ENCODE data around the gene SLC43A3.

Gene SLC43A3

GRCh38 chr11:57360991-57361390 is 65.9 kb downstream of the SLC43A3 start:
- H3K9me3 ChIP-seq = no peaks in the 10 kb centered on the region
- H3K4me1 ChIP-seq (ENCODE audit: control insufficient read depth in 1 of 2, insufficient read depth in 1 of 2, low read depth in 1 of 2, low read length in 1 of 2) = peaks cover 0 to 3% of the 10 kb centered on the region in 2 experiments
- no peak overlapping the region for H3K4me3 ChIP-seq (ENCODE audit: low read depth in 1 of 2, low read length in 1 of 2)
- no peaks in the 10 kb centered on the region for H3K36me3 ChIP-seq
- no peak for TF ChIP-seq CTCF (IDR thresholded peaks at IDR 0.05)
- no peaks in the 10 kb centered on the region for H3K27me3 ChIP-seq
- no peak overlapping the region for H3K27ac ChIP-seq

GRCh38 chr11:57359896-57360690 is 66.8 kb downstream of the SLC43A3 start:
- no peaks in the 10 kb centered on the region for H3K9me3 ChIP-seq

GRCh38 chr11:57359396-57359795 is 67.5 kb downstream of the SLC43A3 start:
- no peak for TF ChIP-seq CTCF (IDR thresholded peaks at IDR 0.05)
- H3K9me3 ChIP-seq = no peaks in the 10 kb centered on the region
- no peak overlapping the region for H3K27ac ChIP-seq
- H3K4me3 ChIP-seq (ENCODE audit: low read depth in 1 of 2, low read length in 1 of 2) = no peak overlapping the region
- peaks cover 0 to 6% of the 10 kb centered on the region in 2 experiments for H3K4me1 ChIP-seq (ENCODE audit: control insufficient read depth in 1 of 2, insufficient read depth in 1 of 2, low read depth in 1 of 2, low read length in 1 of 2)
- no peaks in the 10 kb centered on the region for H3K36me3 ChIP-seq
- H3K27me3 ChIP-seq = no peaks in the 10 kb centered on the region

More at GRCh38 chr11:57359896-57360690, 66.8 kb downstream of the SLC43A3 start:
- Histone ChIP-seq H3K27ac (no peak overlapping the region), H3K4me3 (ENCODE audit: low read depth in 1 of 2, low read length in 1 of 2) (no peak overlapping the region), H3K27me3 (no peaks in the 10 kb centered on the region), H3K36me3 (no peaks in the 10 kb centered on the region), H3K4me1 (ENCODE audit: control insufficient read depth in 1 of 2, insufficient read depth in 1 of 2, low read depth in 1 of 2, low read length in 1 of 2) (peaks cover 0 to 6% of the 10 kb centered on the region in 2 experiments)
- TF ChIP-seq CTCF (IDR thresholded peaks at IDR 0.05) = no peak

GRCh38 chr11:57358991-57359390 is 67.9 kb downstream of the SLC43A3 start:
- no peak for TF ChIP-seq CTCF (IDR thresholded peaks at IDR 0.05)

GRCh38 chr11:57358543-57358961 is 68.4 kb downstream of the SLC43A3 start:
- peaks cover 0 to 6% of the 10 kb centered on the region in 2 experiments for H3K4me1 ChIP-seq (ENCODE audit: control insufficient read depth in 1 of 2, insufficient read depth in 1 of 2, low read depth in 1 of 2, low read length in 1 of 2)
- TF ChIP-seq CTCF (IDR thresholded peaks at IDR 0.05) = no peak

More at GRCh38 chr11:57358991-57359390, 67.9 kb downstream of the SLC43A3 start:
- H3K36me3 ChIP-seq = no peaks in the 10 kb centered on the region
- H3K4me1 ChIP-seq (ENCODE audit: control insufficient read depth in 1 of 2, insufficient read depth in 1 of 2, low read depth in 1 of 2, low read length in 1 of 2) = peaks cover 0 to 6% of the 10 kb centered on the region in 2 experiments
- H3K4me3 ChIP-seq (ENCODE audit: low read depth in 1 of 2, low read length in 1 of 2) = no peak overlapping the region
- no peak overlapping the region for H3K27ac ChIP-seq
- no peaks in the 10 kb centered on the region for H3K9me3 ChIP-seq
- no peaks in the 10 kb centered on the region for H3K27me3 ChIP-seq

More at GRCh38 chr11:57358543-57358961, 68.4 kb downstream of the SLC43A3 start:
- Histone ChIP-seq H3K27ac (no peak overlapping the region), H3K4me3 (ENCODE audit: low read depth in 1 of 2, low read length in 1 of 2) (no peak overlapping the region), H3K27me3 (no peaks in the 10 kb centered on the region), H3K36me3 (no peaks in the 10 kb centered on the region), H3K9me3 (no peaks in the 10 kb centered on the region)
